Fibroblast of lung (primary cell): ENCODE measurements around the gene ITGAL.
"Not testable (repeated sequence)": the region's sequence is repeated elsewhere in the genome, so short reads cannot be mapped to it uniquely, and the experiment has no call there.

Experiments
- EZH2 ChIP-seq: IDR thresholded peaks from 2 replicates; pipeline ENCODE4 v1.5.1; 2012; ENCODE audit warnings: low read length, control low read depth, mild to moderate bottlenecking; ENCODE audit errors: missing control alignments
- TF ChIP-seq, protein P1 (sequence below), 2 donors: IDR thresholded peaks in 1 of 2; conservative IDR thresholded peaks in 1 of 2; 1 replicate in 1 of 2; 2 replicates in 1 of 2; pipeline ENCODE4 v1.5.1; 2011 to 2012; ENCODE audit warnings: low read length in 2 of 2, control low read depth in 1 of 2, inconsistent platforms in 1 of 2, low read depth in 1 of 2, mild to moderate bottlenecking in 1 of 2

DNA sequence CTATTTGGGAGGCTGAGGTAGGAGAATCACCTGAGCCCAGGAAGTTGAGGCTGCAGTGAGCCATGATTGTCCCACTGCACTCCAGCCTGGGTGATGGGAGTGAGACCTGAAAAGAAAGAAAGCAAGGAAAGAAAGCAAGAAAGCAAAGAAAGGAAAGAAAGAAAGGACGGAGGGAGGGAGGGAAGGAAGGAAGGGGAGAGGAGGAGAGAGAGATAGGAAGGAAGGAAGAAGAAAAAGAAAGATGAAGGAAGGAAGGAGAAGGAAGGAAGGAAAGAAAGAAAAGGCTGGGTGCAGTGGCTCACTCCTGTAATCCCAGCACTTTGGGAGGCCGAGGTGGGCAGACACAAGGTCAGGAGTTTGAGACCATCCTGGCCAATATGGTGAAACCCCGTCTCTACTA is 5.2 kb downstream of the ITGAL start:
- TF ChIP-seq, protein P1, sequence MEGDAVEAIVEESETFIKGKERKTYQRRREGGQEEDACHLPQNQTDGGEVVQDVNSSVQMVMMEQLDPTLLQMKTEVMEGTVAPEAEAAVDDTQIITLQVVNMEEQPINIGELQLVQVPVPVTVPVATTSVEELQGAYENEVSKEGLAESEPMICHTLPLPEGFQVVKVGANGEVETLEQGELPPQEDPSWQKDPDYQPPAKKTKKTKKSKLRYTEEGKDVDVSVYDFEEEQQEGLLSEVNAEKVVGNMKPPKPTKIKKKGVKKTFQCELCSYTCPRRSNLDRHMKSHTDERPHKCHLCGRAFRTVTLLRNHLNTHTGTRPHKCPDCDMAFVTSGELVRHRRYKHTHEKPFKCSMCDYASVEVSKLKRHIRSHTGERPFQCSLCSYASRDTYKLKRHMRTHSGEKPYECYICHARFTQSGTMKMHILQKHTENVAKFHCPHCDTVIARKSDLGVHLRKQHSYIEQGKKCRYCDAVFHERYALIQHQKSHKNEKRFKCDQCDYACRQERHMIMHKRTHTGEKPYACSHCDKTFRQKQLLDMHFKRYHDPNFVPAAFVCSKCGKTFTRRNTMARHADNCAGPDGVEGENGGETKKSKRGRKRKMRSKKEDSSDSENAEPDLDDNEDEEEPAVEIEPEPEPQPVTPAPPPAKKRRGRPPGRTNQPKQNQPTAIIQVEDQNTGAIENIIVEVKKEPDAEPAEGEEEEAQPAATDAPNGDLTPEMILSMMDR (conservative IDR thresholded peaks at IDR 0.05 in 1 of 2, IDR thresholded peaks at IDR 0.05 in 1 of 2; ENCODE audit: low read depth in 1 of 2, low read length in 2 of 2) = not testable (repeated sequence)
- not testable (repeated sequence) for TF ChIP-seq EZH2
